Neural progenitor cell (in vitro differentiated cells): ENCODE data around the gene OLR1. TPM values are rescaled to one million over a fixed set of nuclear protein-coding genes. Genes with fewer than 3 reads are reported as not detected.
"Not testable (repeated sequence)": the region's sequence is repeated elsewhere in the genome, so short reads cannot be mapped to it uniquely, and the experiment has no call there.

Experiments
- DNase-seq: peaks from one replicate; pipeline ENCODE4 v3.0.0-alpha.2; 2016; ENCODE audit warnings: low spot score
- H2AFZ ChIP-seq: fragments of 200-600 bp; sonication (generic); replicated peaks from 2 replicates; pipeline ENCODE4 v1.6.1; 2016; ENCODE audit warnings: antibody characterized with exemption
- H3F3A ChIP-seq: fragments of 200-600 bp; sonication (generic); 2 replicates; pipeline ENCODE4 v1.6.1; 2016; ENCODE audit warnings: antibody characterized with exemption, low read depth
- H3K27ac ChIP-seq: fragments of 200-600 bp; sonication (generic); 2 replicates; pipeline ENCODE4 v1.5.1; 2016; ENCODE audit warnings: mild to moderate bottlenecking
- H3K27me3 ChIP-seq: fragments of 200-600 bp; sonication (generic); 2 replicates; pipeline ENCODE4 v1.6.1; 2016; ENCODE audit warnings: mild to moderate bottlenecking, moderate library complexity
- H3K36me3 ChIP-seq: fragments of 200-600 bp; sonication (generic); 2 replicates; pipeline ENCODE4 v1.5.1; 2016
- H3K4me1 ChIP-seq: fragments of 200-600 bp; sonication (generic); 2 replicates; pipeline ENCODE4 v1.6.1; 2016; ENCODE audit warnings: mixed run types
- H3K4me2 ChIP-seq: fragments of 200-600 bp; sonication (generic); 2 replicates; pipeline ENCODE4 v1.6.1; 2016
- H3K4me3 ChIP-seq: fragments of 200-600 bp; sonication (generic); 2 replicates; pipeline ENCODE4 v1.5.1; 2016
- H3K79me2 ChIP-seq: fragments of 200-600 bp; sonication (generic); 2 replicates; pipeline ENCODE4 v1.6.1; 2016; ENCODE audit warnings: low read depth
- H3K9ac ChIP-seq: fragments of 200-600 bp; sonication (generic); 2 replicates; pipeline ENCODE4 v1.6.1; 2016
- H3K9me3 ChIP-seq: fragments of 200-600 bp; sonication (generic); 2 replicates; pipeline ENCODE4 v1.5.1; 2016; ENCODE audit warnings: low read depth
- H4K20me1 ChIP-seq: fragments of 200-600 bp; sonication (generic); 2 replicates; pipeline ENCODE4 v1.6.1; 2016; ENCODE audit warnings: low read depth
- H3K27ac Mint-ChIP-seq: 3 replicates; pipeline ENCODE4 v1.8.0; 2021; ENCODE audit warnings: mixed read lengths
- H3K27me3 Mint-ChIP-seq: 2 replicates; pipeline ENCODE4 v1.8.0; 2022; ENCODE audit warnings: low read depth, mild to moderate bottlenecking, inconsistent platforms, moderate library complexity, mixed read lengths; ENCODE audit not compliant: insufficient read depth
- H3K36me3 Mint-ChIP-seq: 3 replicates; pipeline ENCODE4 v1.8.0; 2021; ENCODE audit warnings: mixed read lengths
- H3K4me1 Mint-ChIP-seq: 3 replicates; pipeline ENCODE4 v1.8.0; 2021; ENCODE audit warnings: mixed read lengths
- H3K4me3 Mint-ChIP-seq: 3 replicates; pipeline ENCODE4 v1.8.0; 2021; ENCODE audit warnings: mild to moderate bottlenecking, moderate library complexity, mixed read lengths
- H3K9me3 Mint-ChIP-seq: 3 replicates; pipeline ENCODE4 v1.8.0; 2020; ENCODE audit warnings: mixed read lengths
- EZH2 ChIP-seq: fragments of 200-600 bp; sonication (generic); IDR thresholded peaks from 2 replicates; pipeline ENCODE4 v1.6.1; 2017; ENCODE audit warnings: antibody characterized with exemption, mild to moderate bottlenecking, moderate library complexity
- EZH2phosphoT487 ChIP-seq: fragments of 200-600 bp; sonication (generic); IDR thresholded peaks from 2 replicates; pipeline ENCODE4 v1.6.1; 2017; ENCODE audit warnings: antibody characterized with exemption
- total RNA-seq: library from RNA; depleted of rRNA; stranded (reverse); fragments of >200 nt; gene quantifications from 2 replicates; pipeline ENCODE4 v1.2.3, GENCODE V29; 2015; ENCODE audit warnings: low replicate concordance
- TF ChIP-seq, protein P1 (sequence below): fragments of 200-600 bp; sonication (generic); IDR thresholded peaks from 2 replicates; pipeline ENCODE4 v1.5.1; 2017; ENCODE audit warnings: antibody characterized with exemption, mild to moderate bottlenecking

The OLR1 gene
- total RNA-seq, 1 donor from 2014 or later = not detected

GRCh38 chr12:10189653-10190052 lies 17.7 kb upstream of the OLR1 start:
- H3K9me3 ChIP-seq = no peaks in the 10 kb centered on the region
- no peak overlapping the region for H2AFZ ChIP-seq
- H3K4me2 ChIP-seq = no peak overlapping the region
- no peaks in the 10 kb centered on the region for H3K27me3 ChIP-seq
- no peaks in the 10 kb centered on the region for H3K36me3 ChIP-seq
- TF ChIP-seq EZH2phosphoT487 (no peak), EZH2 (no peak)
- TF ChIP-seq, protein P1, sequence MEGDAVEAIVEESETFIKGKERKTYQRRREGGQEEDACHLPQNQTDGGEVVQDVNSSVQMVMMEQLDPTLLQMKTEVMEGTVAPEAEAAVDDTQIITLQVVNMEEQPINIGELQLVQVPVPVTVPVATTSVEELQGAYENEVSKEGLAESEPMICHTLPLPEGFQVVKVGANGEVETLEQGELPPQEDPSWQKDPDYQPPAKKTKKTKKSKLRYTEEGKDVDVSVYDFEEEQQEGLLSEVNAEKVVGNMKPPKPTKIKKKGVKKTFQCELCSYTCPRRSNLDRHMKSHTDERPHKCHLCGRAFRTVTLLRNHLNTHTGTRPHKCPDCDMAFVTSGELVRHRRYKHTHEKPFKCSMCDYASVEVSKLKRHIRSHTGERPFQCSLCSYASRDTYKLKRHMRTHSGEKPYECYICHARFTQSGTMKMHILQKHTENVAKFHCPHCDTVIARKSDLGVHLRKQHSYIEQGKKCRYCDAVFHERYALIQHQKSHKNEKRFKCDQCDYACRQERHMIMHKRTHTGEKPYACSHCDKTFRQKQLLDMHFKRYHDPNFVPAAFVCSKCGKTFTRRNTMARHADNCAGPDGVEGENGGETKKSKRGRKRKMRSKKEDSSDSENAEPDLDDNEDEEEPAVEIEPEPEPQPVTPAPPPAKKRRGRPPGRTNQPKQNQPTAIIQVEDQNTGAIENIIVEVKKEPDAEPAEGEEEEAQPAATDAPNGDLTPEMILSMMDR = no peak
- Mint-ChIP-seq H3K9me3 (peaks cover 2% of the 10 kb centered on the region), H3K4me3 (no peak overlapping the region), H3K27me3 (peaks cover 8% of the 10 kb centered on the region), H3K4me1 (no peaks in the 10 kb centered on the region), H3K36me3 (no peaks in the 10 kb centered on the region), H3K27ac (no peak overlapping the region)
- no peaks in the 10 kb centered on the region for H4K20me1 ChIP-seq
- H3K4me1 ChIP-seq = no peaks in the 10 kb centered on the region
- no peak overlapping the region for H3K9ac ChIP-seq
- H3F3A ChIP-seq = no peaks in the 10 kb centered on the region
- H3K79me2 ChIP-seq = no peaks in the 10 kb centered on the region
- no peak for DNase-seq
- H3K27ac ChIP-seq = no peak overlapping the region
- no peak overlapping the region for H3K4me3 ChIP-seq

DNA sequence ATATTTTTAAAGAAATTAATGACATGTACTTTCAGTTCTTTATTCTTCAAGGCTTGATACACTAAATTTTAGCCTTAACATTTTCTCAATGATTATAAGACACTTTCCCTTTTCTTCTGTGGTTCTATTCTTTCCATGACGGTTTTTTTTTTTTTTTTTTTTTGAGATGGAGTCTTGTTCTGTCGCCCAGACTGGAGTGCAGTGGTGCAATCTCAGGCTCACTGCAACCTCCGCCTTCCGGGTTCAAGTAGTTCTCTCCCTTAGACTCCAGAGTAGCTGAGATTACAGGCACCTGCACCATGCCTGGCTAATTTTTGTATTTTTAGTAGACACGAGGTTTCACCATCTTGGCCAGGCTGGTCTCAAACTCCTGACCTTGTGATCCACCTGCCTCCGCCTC lies 15.0 kb upstream of the OLR1 start:
- not testable (repeated sequence) for H3K9me3 Mint-ChIP-seq, H3K4me3 Mint-ChIP-seq, H3K27me3 ChIP-seq, H3K9me3 ChIP-seq, DNase-seq, H3K27me3 Mint-ChIP-seq, H3K27ac Mint-ChIP-seq, H3K79me2 ChIP-seq, H2AFZ ChIP-seq, H4K20me1 ChIP-seq, H3K4me1 ChIP-seq, H3K36me3 ChIP-seq, H3K4me1 Mint-ChIP-seq, H3K4me3 ChIP-seq, H3K36me3 Mint-ChIP-seq, H3F3A ChIP-seq, H3K4me2 ChIP-seq, H3K9ac ChIP-seq, H3K27ac ChIP-seq

GRCh38 chr12:10186299-10186698 lies 14.4 kb upstream of the OLR1 start:
- no peak overlapping the region for H2AFZ ChIP-seq
- H3K27ac ChIP-seq = no peak overlapping the region
- no peaks in the 10 kb centered on the region for H4K20me1 ChIP-seq
- H3K27ac Mint-ChIP-seq = no peak overlapping the region
- H3K9me3 Mint-ChIP-seq = no peaks in the 10 kb centered on the region
- TF ChIP-seq EZH2phosphoT487 (no peak), EZH2 (no peak)
- TF ChIP-seq, protein P1 = no peak
- H3K36me3 ChIP-seq = no peaks in the 10 kb centered on the region
- H3K9me3 ChIP-seq = no peaks in the 10 kb centered on the region
- H3K4me3 Mint-ChIP-seq = no peak overlapping the region
- no peaks in the 10 kb centered on the region for H3K4me1 ChIP-seq
- H3K9ac ChIP-seq = no peak overlapping the region
- no peaks in the 10 kb centered on the region for H3K79me2 ChIP-seq
- H3K4me1 Mint-ChIP-seq = no peaks in the 10 kb centered on the region
- no peak overlapping the region for H3K4me2 ChIP-seq
- H3K27me3 ChIP-seq = no peaks in the 10 kb centered on the region
- H3K36me3 Mint-ChIP-seq = no peaks in the 10 kb centered on the region
- peaks cover 4% of the 10 kb centered on the region for H3K27me3 Mint-ChIP-seq
- no peak for DNase-seq
- no peak overlapping the region for H3K4me3 ChIP-seq
- H3F3A ChIP-seq = no peaks in the 10 kb centered on the region

- Mint-ChIP-seq H3K9me3 (no peaks in the 10 kb centered on the region), H3K4me3 (no peak overlapping the region), H3K36me3 (no peaks in the 10 kb centered on the region), H3K27ac (no peak overlapping the region), H3K27me3 (peaks cover 4% of the 10 kb centered on the region), H3K4me1 (peaks cover 4% of the 10 kb centered on the region)
- H2AFZ ChIP-seq = no peak overlapping the region
- DNase-seq = no peak
- no peaks in the 10 kb centered on the region for H4K20me1 ChIP-seq
- no peak overlapping the region for H3K9ac ChIP-seq
- no peak overlapping the region for H3K4me2 ChIP-seq
- no peak for TF ChIP-seq EZH2
- TF ChIP-seq, protein P1 = no peak
- TF ChIP-seq EZH2phosphoT487 = no peak
- no peak overlapping the region for H3K4me3 ChIP-seq
- H3K4me1 ChIP-seq = no peaks in the 10 kb centered on the region
- no peaks in the 10 kb centered on the region for H3K36me3 ChIP-seq
- no peaks in the 10 kb centered on the region for H3K9me3 ChIP-seq
- no peaks in the 10 kb centered on the region for H3K79me2 ChIP-seq
- no peaks in the 10 kb centered on the region for H3K27me3 ChIP-seq
- no peaks in the 10 kb centered on the region for H3F3A ChIP-seq
- no peak overlapping the region for H3K27ac ChIP-seq
These were observed 12.4 kb upstream of the OLR1 start for GRCh38 chr12:10184261-10184843.
